Stimulated activated CD4-positive, alpha-beta T cell treated with anti-CD3 and anti-CD28 coated beads, Interleukin-15, amount 100 ng/mL, for 1 hour (primary cell): ENCODE measurements around the gene PTPRD.

Source experiments
- DNase-seq, 2 donors: peaks; one replicate each; pipeline ENCODE4 v3.0.0-alpha.2; 2020; ENCODE audit warnings: low read depth in 1 of 2, low spot score in 1 of 2

PTPRD gene

GRCh38 chr9:8329561-8330283, 2283.1 kb downstream of the PTPRD start:
- DNase-seq: no peak

- no peak for DNase-seq
Measured at GRCh38 chr9:8315211-8315610, 2297.6 kb downstream of the PTPRD start.

GRCh38 chr9:8309258-8309657, 2303.5 kb downstream of the PTPRD start:
- DNase-seq: no peak

- DNase-seq: no peak
Measured at GRCh38 chr9:8304720-8305119, 2308.1 kb downstream of the PTPRD start.

GRCh38 chr9:8301296-8301695, 2311.5 kb downstream of the PTPRD start:
- DNase-seq: no peak

GRCh38 chr9:8297047-8297446, 2315.8 kb downstream of the PTPRD start:
- no peak for DNase-seq

- no peak for DNase-seq
Measured at GRCh38 chr9:8292657-8293056, 2320.1 kb downstream of the PTPRD start.

GRCh38 chr9:8289681-8290080, 2323.1 kb downstream of the PTPRD start:
- DNase-seq: no peak

GRCh38 chr9:8287970-8288369, 2324.8 kb downstream of the PTPRD start:
- no peak for DNase-seq

GRCh38 chr9:8287501-8287900, 2325.3 kb downstream of the PTPRD start:
- no peak for DNase-seq

- no peak for DNase-seq
Measured at GRCh38 chr9:8284884-8285283, 2327.9 kb downstream of the PTPRD start.

- no peak for DNase-seq
Measured at GRCh38 chr9:8282535-8282934, 2330.3 kb downstream of the PTPRD start.

- no peak for DNase-seq
Measured at GRCh38 chr9:8280811-8281210, 2332.0 kb downstream of the PTPRD start.

GRCh38 chr9:8278048-8278447, 2334.8 kb downstream of the PTPRD start:
- DNase-seq: no peak

- DNase-seq: no peak
Measured at GRCh38 chr9:8270235-8270634, 2342.6 kb downstream of the PTPRD start.

- no peak for DNase-seq
Measured at GRCh38 chr9:8268881-8269280, 2343.9 kb downstream of the PTPRD start.

GRCh38 chr9:8268216-8268878, 2344.5 kb downstream of the PTPRD start:
- DNase-seq: no peak

GRCh38 chr9:8267636-8268035, 2345.2 kb downstream of the PTPRD start:
- DNase-seq: no peak

- DNase-seq: no peak
Measured at GRCh38 chr9:8266861-8267260, 2345.9 kb downstream of the PTPRD start.

- DNase-seq: no peak
Measured at GRCh38 chr9:8265281-8265680, 2347.5 kb downstream of the PTPRD start.
